Astrocyte of the spinal cord (primary cell): ENCODE data around the gene IL24.
A peak's percentile ranks its signal among the peaks of the same experiment; 100 is the strongest.

Experiments
- DNase-seq: peaks from one replicate; pipeline ENCODE4 v3.0.0; 2011; ENCODE audit warnings: low read depth, low spot score
- H3K4me3 ChIP-seq: 2 replicates; pipeline ENCODE4 v1.5.1; 2011; ENCODE audit warnings: low read depth, mild to moderate bottlenecking, low read length, moderate library complexity
- in situ Hi-C: cut with HindIII; loops from 2 replicates; pipeline ENCODE4 v1.10.0; 2017; ENCODE audit warnings: low sequenced_read_pairs
- TF ChIP-seq, protein P1 (sequence below): IDR thresholded peaks from 2 replicates; pipeline ENCODE4 v1.5.1; 2012; ENCODE audit warnings: low read depth, mild to moderate bottlenecking, low read length, inconsistent platforms

The IL24 gene

DNA sequence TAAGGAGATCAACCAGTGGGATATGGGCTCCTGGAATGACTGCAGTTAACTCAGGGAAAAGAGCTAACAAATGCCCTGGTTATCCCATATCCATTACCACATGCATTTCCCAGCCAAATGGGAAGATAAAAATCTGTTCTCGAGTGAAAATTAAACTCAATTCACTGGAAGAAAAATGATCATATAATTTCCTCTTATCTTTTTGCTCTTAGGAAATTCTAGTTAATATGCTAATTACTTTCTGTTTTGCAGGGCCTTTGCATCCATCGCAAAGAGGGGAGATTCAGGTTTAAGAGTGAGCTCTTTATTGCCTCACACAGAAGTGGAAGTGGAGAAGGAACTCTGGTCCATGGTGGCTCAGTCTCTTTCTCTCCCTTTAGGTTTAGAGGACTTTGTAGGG, 3.9 kb upstream of the IL24 start:
- in situ Hi-C loops: no loop called here

DNA sequence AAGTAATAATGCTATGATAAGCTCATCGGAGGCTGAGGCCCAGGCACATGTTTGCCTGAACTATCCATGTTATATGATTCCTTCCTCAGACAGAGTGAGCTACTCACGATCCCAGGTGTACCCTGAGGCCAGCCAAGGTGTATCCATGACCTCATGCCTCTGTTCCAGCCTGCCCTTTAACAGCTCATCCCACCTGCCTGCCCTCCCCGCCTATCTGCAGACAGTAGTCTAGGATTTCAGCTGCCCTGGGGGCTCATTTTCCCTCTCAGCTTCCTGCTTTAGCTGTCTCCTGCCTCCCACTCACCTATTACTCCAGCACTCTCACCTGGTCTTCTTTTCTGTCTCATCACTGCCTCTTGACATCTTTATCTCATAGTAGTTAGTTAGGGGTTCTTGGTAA, 1.9 kb upstream of the IL24 start:
- no peak for DNase-seq

More for the DNA sequence above, 3.9 kb upstream of the IL24 start:
- TF ChIP-seq, protein P1, sequence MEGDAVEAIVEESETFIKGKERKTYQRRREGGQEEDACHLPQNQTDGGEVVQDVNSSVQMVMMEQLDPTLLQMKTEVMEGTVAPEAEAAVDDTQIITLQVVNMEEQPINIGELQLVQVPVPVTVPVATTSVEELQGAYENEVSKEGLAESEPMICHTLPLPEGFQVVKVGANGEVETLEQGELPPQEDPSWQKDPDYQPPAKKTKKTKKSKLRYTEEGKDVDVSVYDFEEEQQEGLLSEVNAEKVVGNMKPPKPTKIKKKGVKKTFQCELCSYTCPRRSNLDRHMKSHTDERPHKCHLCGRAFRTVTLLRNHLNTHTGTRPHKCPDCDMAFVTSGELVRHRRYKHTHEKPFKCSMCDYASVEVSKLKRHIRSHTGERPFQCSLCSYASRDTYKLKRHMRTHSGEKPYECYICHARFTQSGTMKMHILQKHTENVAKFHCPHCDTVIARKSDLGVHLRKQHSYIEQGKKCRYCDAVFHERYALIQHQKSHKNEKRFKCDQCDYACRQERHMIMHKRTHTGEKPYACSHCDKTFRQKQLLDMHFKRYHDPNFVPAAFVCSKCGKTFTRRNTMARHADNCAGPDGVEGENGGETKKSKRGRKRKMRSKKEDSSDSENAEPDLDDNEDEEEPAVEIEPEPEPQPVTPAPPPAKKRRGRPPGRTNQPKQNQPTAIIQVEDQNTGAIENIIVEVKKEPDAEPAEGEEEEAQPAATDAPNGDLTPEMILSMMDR: no peak
- no peak for DNase-seq
- no peak overlapping the region for H3K4me3 ChIP-seq

DNA sequence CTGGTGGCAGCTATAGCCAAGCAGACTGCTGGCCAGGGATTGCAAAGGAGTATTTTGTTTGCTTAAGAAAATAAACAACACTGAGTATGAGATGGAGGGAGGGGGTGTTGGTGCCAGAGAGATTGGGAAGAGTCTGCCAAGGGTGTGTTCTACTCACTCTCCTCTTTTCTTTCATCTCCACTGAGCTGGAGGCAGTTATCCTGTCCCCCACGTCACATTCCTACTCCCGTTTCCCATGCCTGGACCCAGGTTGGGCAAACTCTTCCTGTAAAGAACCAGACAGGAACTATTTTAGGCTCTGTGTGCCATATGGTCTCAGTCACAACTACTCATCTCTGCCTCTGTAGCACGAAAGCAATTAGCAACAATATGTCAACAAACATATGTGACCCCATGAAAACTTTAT, 1.4 kb upstream of the IL24 start:
- in situ Hi-C loops: no loop called here
- H3K4me3 ChIP-seq: no peak overlapping the region
- DNase-seq: no peak
- TF ChIP-seq, protein P1: no peak

More for the DNA sequence above, 1.9 kb upstream of the IL24 start:
- H3K4me3 ChIP-seq: no peak overlapping the region
- in situ Hi-C loops: no loop called here
- TF ChIP-seq, protein P1: no peak

DNA sequence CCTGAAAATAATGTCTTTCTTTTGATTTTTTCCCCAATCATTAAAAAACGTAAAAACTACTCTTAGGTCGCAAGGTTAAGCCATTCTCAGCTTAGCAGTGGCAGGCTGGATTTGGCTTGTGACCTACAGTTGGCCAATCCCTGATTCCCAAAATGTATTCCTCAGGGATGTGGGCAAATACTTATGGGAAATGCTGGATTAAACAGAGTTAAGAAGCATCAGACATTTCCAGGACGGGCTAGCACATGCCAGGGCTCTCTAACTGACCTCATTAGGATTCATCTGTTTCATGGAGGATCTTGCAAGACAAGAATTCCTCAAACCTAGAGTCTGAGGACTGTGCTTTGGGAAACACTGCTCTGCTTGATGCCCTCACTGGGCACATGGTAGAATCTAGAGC, 982 bp upstream of the IL24 start:
- TF ChIP-seq, protein P1: no peak
- no peak overlapping the region for H3K4me3 ChIP-seq
- in situ Hi-C loops: no loop called here
- DNase-seq: no peak

GRCh38 chr1:206898089-206898914, 1.1 kb downstream of the IL24 start:
- no peak overlapping the region for H3K4me3 ChIP-seq
- DNase-seq: peak; percentile 57
- TF ChIP-seq, protein P1: no peak
- in situ Hi-C loops: no loop called here

DNA sequence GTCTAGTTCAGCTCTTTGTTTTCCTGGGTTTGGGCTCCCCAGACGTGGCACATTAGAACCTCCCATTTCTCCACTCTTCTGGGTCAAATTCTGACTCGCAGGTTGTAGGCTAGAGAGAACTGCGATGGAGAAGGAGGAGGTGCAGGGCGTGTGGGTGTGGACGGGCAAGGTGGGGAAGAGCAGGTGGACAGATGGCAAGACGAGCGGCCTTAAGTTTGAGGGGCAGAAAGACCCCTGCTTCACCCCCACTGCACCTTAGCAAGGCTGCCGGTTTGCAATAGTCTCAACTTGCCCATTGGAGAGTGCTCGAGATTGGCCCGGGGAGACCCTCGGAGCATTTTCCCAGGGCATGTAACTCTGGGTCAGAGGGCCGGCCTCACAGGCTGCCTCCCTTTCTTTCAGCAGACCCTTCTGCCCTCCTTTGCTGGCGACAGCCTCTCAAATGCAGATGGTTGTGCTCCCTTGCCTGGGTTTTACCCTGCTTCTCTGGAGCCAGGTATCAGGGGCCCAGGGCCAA, 1.7 kb downstream of the IL24 start:
- in situ Hi-C loops: no loop called here
- H3K4me3 ChIP-seq: no peak overlapping the region
- TF ChIP-seq, protein P1: no peak
- no peak for DNase-seq
